HG03442 (cell line): ENCODE measurements around the gene FILIP1.

Experiments used
- ATAC-seq: cut with Tn5 transposase; IDR thresholded peaks from one replicate; pipeline ENCODE4 v1.9.1; 2021; ENCODE audit warnings: mild to moderate bottlenecking, moderate library complexity; ENCODE audit not compliant: unreplicated experiment

Gene FILIP1, protein sequence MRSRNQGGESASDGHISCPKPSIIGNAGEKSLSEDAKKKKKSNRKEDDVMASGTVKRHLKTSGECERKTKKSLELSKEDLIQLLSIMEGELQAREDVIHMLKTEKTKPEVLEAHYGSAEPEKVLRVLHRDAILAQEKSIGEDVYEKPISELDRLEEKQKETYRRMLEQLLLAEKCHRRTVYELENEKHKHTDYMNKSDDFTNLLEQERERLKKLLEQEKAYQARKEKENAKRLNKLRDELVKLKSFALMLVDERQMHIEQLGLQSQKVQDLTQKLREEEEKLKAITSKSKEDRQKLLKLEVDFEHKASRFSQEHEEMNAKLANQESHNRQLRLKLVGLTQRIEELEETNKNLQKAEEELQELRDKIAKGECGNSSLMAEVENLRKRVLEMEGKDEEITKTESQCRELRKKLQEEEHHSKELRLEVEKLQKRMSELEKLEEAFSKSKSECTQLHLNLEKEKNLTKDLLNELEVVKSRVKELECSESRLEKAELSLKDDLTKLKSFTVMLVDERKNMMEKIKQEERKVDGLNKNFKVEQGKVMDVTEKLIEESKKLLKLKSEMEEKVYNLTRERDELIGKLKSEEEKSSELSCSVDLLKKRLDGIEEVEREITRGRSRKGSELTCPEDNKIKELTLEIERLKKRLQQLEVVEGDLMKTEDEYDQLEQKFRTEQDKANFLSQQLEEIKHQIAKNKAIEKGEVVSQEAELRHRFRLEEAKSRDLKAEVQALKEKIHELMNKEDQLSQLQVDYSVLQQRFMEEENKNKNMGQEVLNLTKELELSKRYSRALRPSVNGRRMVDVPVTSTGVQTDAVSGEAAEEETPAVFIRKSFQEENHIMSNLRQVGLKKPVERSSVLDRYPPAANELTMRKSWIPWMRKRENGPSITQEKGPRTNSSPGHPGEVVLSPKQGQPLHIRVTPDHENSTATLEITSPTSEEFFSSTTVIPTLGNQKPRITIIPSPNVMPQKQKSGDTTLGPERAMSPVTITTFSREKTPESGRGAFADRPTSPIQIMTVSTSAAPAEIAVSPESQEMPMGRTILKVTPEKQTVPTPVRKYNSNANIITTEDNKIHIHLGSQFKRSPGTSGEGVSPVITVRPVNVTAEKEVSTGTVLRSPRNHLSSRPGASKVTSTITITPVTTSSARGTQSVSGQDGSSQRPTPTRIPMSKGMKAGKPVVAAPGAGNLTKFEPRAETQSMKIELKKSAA (N-terminal part only)

GRCh38 chr6:75493400-75494064, at the start of gene FILIP1:
Gene FILIP1 (minus strand): TSS chr6:75493800. CDS start chr6:75414972, 78,828 bp downstream.
- ATAC-seq = no peak

DNA sequence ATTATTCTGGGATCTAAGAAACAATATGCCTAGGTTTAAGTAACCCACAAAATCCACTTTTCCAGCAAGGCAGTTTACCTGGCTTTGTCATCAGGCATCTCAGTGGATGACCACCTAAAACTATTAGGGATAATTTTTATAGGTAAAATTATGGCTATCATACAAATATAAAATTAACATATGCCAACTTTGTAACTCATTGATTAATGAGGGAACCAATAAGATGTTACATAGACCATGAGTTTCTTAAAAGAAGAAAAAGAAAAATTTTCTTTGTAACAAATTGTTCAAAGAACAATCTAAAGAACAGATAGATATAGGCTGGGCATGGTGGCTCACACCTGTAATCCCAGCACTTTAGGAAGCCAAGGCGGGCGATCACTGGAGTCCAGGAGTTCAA, 49.7 kb upstream of the FILIP1 start:
- no peak for ATAC-seq

- no peak for ATAC-seq
Measured at GRCh38 chr6:75539136-75539535, 45.5 kb upstream of the FILIP1 start.

GRCh38 chr6:75532521-75532920, 38.9 kb upstream of the FILIP1 start:
- no peak for ATAC-seq

DNA sequence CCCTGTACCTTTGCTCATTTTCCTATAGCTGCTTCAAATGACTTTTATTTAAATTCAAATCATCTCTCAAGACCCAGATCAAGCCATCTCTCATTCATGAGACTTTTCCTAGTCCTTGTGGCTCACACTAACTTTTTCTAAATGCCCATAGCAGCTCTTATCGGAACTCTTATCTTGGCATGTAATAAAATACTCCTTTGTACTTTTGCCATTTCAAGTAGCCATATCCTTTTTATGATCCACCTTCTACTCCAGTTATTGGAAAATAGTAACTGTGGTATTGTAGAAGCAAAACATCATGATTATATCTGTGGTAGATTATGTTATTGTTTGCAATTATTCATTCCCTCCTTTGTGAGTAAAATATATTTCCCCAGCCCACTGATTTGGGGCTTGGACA, 37.6 kb upstream of the FILIP1 start:
- ATAC-seq = no peak

GRCh38 chr6:75530696-75531095, 37.1 kb upstream of the FILIP1 start:
- ATAC-seq = no peak

- no peak for ATAC-seq
Measured at GRCh38 chr6:75528423-75528822, 34.8 kb upstream of the FILIP1 start.

GRCh38 chr6:75526502-75527127, 33.0 kb upstream of the FILIP1 start:
- no peak for ATAC-seq

- ATAC-seq = no peak
Measured at GRCh38 chr6:75525682-75526081, 32.1 kb upstream of the FILIP1 start.

DNA sequence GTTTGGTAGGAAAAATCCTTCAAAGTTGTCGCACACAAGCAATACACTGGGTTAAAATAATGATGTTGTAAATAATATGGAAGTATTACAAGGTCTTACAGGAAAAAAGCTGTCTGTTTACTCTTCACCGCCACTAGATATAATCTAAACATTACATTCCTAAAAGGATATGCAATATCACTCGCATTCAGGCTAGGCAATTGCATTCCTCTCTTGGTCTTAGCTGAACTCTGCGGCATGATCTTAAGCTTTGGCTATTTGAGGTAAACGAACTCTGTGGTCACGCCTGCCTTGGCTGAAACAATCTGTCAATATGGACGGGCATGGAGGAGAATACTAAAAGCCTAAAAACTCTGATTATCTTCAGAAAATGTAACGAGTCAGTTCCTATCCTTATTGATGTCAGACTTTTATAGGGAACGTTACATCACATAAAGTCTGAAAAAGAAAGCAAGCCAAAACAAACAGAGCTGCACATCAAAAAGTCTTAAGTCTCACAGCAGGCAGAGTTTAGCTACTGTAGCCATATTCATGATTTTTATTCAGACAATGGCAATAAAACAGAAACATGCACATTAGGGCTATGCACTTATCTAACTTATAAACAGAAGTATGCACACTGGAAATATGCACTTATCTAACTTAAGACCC, 30.8 kb upstream of the FILIP1 start:
- ATAC-seq = no peak

GRCh38 chr6:75516757-75517156, 23.2 kb upstream of the FILIP1 start:
- ATAC-seq = no peak

DNA sequence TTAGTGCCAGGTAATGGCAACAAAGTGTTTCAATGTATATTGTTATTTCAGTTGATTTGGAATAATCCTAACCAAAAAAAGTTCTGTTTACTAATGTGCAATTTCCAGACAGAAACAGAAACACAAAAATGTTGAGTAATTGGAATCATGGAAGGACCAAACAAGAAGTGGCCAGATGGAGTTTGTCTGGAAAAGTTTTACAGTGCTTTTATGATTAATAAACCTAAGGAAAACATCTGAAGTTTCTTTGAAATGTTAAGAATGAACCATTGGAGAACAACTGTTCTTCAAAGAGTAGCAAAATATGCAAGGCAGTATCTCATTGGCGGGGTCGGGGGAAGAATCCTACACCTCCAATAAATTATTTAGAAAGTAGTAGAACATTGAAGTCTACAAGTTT, 19.0 kb upstream of the FILIP1 start:
- ATAC-seq = no peak

GRCh38 chr6:75505424-75505823, 11.8 kb upstream of the FILIP1 start:
- ATAC-seq = no peak

- ATAC-seq = no peak
Measured at GRCh38 chr6:75504465-75505222, 11.0 kb upstream of the FILIP1 start.

DNA sequence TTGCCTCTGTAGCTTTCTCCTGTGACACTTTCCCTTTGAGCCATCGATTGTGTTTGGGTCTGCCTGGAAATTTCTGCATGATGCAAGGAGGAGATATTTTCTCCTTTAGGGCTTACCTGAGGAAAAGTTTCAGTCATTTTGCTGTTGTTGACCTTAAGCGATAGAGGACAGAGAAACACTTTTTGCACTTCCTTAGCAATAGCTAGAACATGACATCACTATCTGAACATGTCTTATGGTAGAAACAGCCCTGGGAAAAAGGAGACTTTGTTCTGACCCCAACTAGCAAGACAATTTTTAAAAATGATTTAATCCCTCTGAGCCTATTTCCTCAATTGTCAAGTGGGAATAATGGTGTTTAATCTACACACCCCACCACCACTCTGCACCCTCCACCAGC, 9.7 kb upstream of the FILIP1 start:
- ATAC-seq = no peak

DNA sequence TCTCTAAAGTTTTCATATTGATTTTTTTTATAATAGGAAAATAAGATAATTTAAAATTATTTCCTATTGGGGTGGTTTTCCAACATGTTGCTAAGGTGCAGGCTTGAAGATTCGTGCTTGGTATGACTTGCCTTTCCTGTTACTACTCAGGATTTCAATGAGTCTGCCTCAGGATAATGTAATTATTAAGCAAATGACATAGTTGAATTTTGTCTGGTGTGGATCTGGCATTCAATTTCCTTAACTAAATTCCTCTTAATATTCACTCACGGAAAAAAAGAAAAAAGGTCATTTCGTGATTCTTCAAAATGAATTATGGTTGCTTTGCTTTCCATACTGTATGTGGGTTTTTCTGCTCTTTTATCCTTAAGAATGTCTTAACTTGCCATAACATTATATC, 9.3 kb upstream of the FILIP1 start:
- no peak for ATAC-seq

GRCh38 chr6:75501756-75502155, 8.2 kb upstream of the FILIP1 start:
- ATAC-seq = no peak

GRCh38 chr6:75499640-75500039, 6.0 kb upstream of the FILIP1 start:
- no peak for ATAC-seq

GRCh38 chr6:75498862-75499261, 5.3 kb upstream of the FILIP1 start:
- no peak for ATAC-seq
